GM10847 (cell line): Measurements from ENCODE around the gene TBCCD1.

Experiments used
- POLR2A ChIP-seq: IDR thresholded peaks from 2 replicates; pipeline ENCODE4 v1.6.1; 2011; ENCODE audit not compliant: insufficient read length; ENCODE audit errors: extremely low read depth

TBCCD1 gene

DNA sequence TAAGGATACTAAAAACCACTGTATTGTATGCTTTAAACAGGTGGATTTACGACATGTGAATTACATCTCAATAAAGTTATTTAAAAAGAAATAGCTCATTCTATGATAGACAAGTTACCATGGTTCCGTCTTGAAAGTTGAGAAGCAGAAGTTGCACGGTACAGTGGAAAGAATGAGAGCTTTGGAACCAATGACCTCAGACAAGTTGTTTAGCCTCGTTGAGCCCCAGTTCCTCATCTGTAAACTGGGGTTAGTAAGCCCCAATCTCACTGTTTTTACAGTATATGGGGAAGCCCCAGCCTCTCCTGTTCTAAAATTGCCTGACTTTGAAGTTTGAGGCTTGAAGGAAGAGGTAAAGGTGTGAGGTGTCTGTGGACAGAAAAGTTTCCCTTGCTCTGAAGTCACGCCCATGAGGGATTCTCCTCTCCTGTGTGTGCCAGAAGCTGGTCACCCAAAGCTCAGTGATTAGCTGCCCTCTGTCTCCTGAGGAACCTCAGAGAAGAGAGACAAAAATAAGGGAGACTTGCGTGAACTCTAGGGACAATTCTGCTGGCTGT, 32.9 kb downstream of the TBCCD1 start:
- TF ChIP-seq POLR2A = no peak

- TF ChIP-seq POLR2A = no peak
These were observed 34.5 kb downstream of the TBCCD1 start for GRCh38 chr3:186532598-186533072.

- TF ChIP-seq POLR2A = no peak
These were observed 36.7 kb downstream of the TBCCD1 start for GRCh38 chr3:186530415-186530814.

GRCh38 chr3:186529201-186529999, 37.7 kb downstream of the TBCCD1 start:
- TF ChIP-seq POLR2A = no peak

- TF ChIP-seq POLR2A = no peak
These were observed 40.9 kb downstream of the TBCCD1 start for GRCh38 chr3:186526256-186526606.

DNA sequence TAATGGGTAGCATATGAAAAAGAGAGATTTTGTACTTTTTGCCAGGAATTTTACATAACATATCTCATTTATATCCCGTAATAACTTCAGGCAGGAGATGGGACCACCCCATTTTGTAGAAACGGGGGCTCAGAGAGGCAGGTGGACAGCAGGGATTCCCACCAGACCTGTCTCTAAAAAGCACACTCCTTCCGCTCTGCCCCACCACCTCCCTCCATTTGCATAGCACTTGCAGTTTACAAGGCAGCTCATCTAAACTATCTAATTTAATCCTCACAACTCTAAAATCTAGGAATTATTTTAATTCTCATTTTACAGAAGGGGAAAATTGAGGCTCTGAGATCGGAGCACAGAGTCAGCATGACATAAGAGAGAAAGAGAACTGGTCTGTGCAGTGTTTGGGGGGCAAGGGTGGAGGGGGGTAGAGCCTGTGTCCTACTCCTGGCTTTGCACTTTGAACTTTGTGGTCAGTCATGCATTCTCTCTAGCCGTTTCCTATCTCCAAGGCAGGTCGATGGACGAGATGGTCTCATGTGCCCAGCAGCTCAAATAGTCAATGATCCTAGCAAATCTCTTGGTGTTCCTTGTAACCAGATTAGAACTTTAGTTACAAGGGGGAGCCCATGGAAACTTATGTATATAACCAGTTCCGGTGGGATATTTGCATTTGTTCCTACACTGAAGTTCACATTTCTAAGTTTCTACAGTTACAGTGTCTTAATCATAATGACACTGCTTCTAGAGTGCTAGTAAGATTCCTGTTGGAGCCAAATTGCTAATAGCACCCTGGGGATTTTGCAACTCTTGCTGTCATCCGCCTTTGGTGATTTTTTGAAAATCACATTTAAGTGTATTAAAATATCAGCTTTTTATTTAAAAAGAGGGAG, 41.5 kb downstream of the TBCCD1 start:
- TF ChIP-seq POLR2A = no peak

- TF ChIP-seq POLR2A = no peak
These were observed 42.5 kb downstream of the TBCCD1 start for GRCh38 chr3:186524616-186525015.

GRCh38 chr3:186523434-186523833, 43.7 kb downstream of the TBCCD1 start:
- TF ChIP-seq POLR2A = no peak

DNA sequence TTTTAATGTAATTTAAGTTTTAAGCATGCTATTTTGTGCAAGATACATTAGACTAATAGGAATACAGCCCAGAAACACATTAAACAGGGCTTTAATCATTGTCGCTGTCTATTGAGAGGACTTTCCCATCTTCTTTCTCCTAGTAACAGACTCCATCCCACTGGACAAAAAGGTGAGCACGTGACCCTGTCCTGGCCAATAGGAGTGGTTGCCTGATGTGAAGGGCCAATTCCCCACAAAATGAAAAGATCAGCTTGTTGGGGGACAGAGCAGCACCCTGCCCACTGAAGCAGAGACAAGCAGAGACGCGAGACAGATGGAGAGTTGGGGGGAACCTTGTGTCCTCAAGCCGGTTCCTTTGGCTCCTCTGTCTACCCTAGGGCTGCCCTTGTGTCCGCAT, 44.1 kb downstream of the TBCCD1 start:
- no peak for TF ChIP-seq POLR2A

DNA sequence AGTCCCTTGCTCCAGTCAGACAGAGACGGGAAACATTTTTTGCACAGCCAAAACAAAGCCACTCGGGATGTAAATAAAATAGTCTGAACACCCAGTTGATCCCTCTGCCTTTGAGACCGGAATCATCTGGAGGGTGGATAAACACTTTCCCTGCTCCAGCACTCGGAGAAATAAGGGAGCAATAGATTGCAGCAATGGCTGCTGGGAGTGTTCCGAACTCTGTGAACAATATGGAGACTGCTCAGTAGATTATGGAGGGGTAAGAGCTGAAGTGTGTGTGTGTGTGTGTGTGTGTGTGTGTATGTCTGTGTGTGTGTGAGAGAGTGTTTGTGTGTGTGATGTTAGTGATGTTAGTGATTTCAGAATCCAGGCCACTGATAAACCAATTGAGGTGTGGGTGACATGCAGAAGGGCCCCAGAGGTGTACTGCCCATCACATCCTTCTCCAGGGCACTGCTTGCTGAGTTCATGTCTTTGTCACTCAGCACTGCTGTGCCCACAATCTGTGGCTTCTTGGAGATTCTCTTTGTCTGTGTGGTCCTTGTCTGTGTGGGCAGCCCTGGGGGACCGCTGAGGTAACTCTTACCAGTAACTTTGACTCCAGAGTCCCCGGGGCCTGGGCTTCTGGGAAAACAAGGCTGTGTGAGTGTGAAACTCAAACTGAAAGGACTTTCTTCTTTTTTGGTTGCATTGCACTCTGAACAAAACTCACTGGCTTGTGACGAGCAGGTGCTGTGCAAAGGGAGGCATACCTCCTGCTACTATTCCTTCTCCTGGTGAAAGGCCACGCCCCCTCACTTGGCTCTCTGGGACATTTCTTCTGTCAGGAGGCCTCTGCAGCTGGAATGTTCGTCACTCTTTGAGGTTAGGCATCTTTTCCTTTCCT, 45.9 kb downstream of the TBCCD1 start:
- no peak for TF ChIP-seq POLR2A

- TF ChIP-seq POLR2A = no peak
These were observed 46.7 kb downstream of the TBCCD1 start for GRCh38 chr3:186520431-186520830.

DNA sequence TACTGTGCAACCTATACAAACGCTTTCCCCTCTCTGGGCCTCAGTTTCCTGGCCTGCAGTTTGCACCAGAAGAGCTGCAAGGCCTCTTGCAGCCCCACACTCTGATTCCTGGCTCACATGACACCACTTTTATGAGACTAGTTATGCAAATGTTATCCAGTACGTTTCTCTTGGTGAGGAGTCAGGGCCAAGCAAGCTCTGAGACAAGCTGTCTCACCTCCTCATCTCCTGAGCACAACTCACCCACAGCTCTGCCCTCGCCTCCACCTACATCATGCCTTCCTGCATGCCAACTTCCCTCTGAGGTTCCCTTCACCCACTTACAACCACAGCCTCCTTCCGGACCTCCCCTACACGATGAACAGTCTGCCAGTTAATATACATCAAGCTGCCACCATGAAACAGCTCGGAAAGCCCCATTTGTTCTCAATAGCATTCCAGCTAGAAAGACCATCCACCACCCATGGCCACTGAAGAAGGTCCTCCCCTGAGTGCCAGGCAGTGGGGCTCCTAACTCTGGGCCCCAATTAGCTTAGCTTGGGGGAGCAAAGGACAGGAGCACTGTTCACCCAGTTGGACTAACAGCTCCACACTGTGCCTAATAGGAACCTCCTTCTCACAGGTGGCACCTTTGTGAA, 48.0 kb downstream of the TBCCD1 start:
- no peak for TF ChIP-seq POLR2A

DNA sequence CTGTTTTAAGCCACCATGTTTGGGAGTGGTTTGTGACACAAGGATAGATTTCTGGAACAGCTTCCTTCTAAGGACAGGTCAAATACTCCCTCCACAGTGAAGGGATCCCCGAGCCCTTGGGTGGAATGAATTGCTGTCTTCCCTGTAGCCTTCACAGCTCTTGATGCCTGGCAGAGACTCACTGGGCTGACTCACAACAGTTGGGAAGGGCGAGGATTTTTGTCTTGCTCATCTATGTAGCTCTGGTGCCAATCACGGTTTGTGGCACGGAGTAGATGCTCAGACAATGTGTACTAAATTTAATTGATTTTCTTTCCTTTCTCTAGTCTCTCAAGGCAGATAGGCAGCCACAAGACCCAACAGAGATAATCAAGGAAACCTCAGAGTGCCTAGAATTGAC, 49.9 kb downstream of the TBCCD1 start:
- no peak for TF ChIP-seq POLR2A

- TF ChIP-seq POLR2A = no peak
These were observed 50.5 kb downstream of the TBCCD1 start for GRCh38 chr3:186516646-186517045.
